Neural progenitor cell (in vitro differentiated cells): Measurements from ENCODE around the gene ZXDC. TPM values are rescaled to one million over a fixed set of nuclear protein-coding genes. Genes with fewer than 3 reads are reported as not detected.

ENCODE experiments used
- DNase-seq: peaks from one replicate; pipeline ENCODE4 v3.0.0-alpha.2; 2016; ENCODE audit warnings: low spot score
- H2AFZ ChIP-seq: fragments of 200-600 bp; sonication (generic); replicated peaks from 2 replicates; pipeline ENCODE4 v1.6.1; 2016; ENCODE audit warnings: antibody characterized with exemption
- H3F3A ChIP-seq: fragments of 200-600 bp; sonication (generic); 2 replicates; pipeline ENCODE4 v1.6.1; 2016; ENCODE audit warnings: antibody characterized with exemption, low read depth
- H3K27ac ChIP-seq: fragments of 200-600 bp; sonication (generic); 2 replicates; pipeline ENCODE4 v1.5.1; 2016; ENCODE audit warnings: mild to moderate bottlenecking
- H3K27me3 ChIP-seq: fragments of 200-600 bp; sonication (generic); 2 replicates; pipeline ENCODE4 v1.6.1; 2016; ENCODE audit warnings: mild to moderate bottlenecking, moderate library complexity
- H3K36me3 ChIP-seq: fragments of 200-600 bp; sonication (generic); 2 replicates; pipeline ENCODE4 v1.5.1; 2016
- H3K4me1 ChIP-seq: fragments of 200-600 bp; sonication (generic); 2 replicates; pipeline ENCODE4 v1.6.1; 2016; ENCODE audit warnings: mixed run types
- H3K4me2 ChIP-seq: fragments of 200-600 bp; sonication (generic); 2 replicates; pipeline ENCODE4 v1.6.1; 2016
- H3K4me3 ChIP-seq: fragments of 200-600 bp; sonication (generic); 2 replicates; pipeline ENCODE4 v1.5.1; 2016
- H3K79me2 ChIP-seq: fragments of 200-600 bp; sonication (generic); 2 replicates; pipeline ENCODE4 v1.6.1; 2016; ENCODE audit warnings: low read depth
- H3K9ac ChIP-seq: fragments of 200-600 bp; sonication (generic); 2 replicates; pipeline ENCODE4 v1.6.1; 2016
- H3K9me3 ChIP-seq: fragments of 200-600 bp; sonication (generic); 2 replicates; pipeline ENCODE4 v1.5.1; 2016; ENCODE audit warnings: low read depth
- H4K20me1 ChIP-seq: fragments of 200-600 bp; sonication (generic); 2 replicates; pipeline ENCODE4 v1.6.1; 2016; ENCODE audit warnings: low read depth
- H3K27ac Mint-ChIP-seq: 3 replicates; pipeline ENCODE4 v1.8.0; 2021; ENCODE audit warnings: mixed read lengths
- H3K27me3 Mint-ChIP-seq: 2 replicates; pipeline ENCODE4 v1.8.0; 2022; ENCODE audit warnings: low read depth, mild to moderate bottlenecking, inconsistent platforms, moderate library complexity, mixed read lengths; ENCODE audit not compliant: insufficient read depth
- H3K36me3 Mint-ChIP-seq: 3 replicates; pipeline ENCODE4 v1.8.0; 2021; ENCODE audit warnings: mixed read lengths
- H3K4me1 Mint-ChIP-seq: 3 replicates; pipeline ENCODE4 v1.8.0; 2021; ENCODE audit warnings: mixed read lengths
- H3K4me3 Mint-ChIP-seq: 3 replicates; pipeline ENCODE4 v1.8.0; 2021; ENCODE audit warnings: mild to moderate bottlenecking, moderate library complexity, mixed read lengths
- H3K9me3 Mint-ChIP-seq: 3 replicates; pipeline ENCODE4 v1.8.0; 2020; ENCODE audit warnings: mixed read lengths
- EZH2 ChIP-seq: fragments of 200-600 bp; sonication (generic); IDR thresholded peaks from 2 replicates; pipeline ENCODE4 v1.6.1; 2017; ENCODE audit warnings: antibody characterized with exemption, mild to moderate bottlenecking, moderate library complexity
- EZH2phosphoT487 ChIP-seq: fragments of 200-600 bp; sonication (generic); IDR thresholded peaks from 2 replicates; pipeline ENCODE4 v1.6.1; 2017; ENCODE audit warnings: antibody characterized with exemption
- total RNA-seq: library from RNA; depleted of rRNA; stranded (reverse); fragments of >200 nt; gene quantifications from 2 replicates; pipeline ENCODE4 v1.2.3, GENCODE V29; 2015; ENCODE audit warnings: low replicate concordance
- TF ChIP-seq, protein P1 (sequence below): fragments of 200-600 bp; sonication (generic); IDR thresholded peaks from 2 replicates; pipeline ENCODE4 v1.5.1; 2017; ENCODE audit warnings: antibody characterized with exemption, mild to moderate bottlenecking

ZXDC gene
- total RNA-seq, 1 donor from 2014 or later, result 12.4 TPM

- Histone ChIP-seq H3K9ac (no peak overlapping the region), H3K27ac (no peak overlapping the region), H3K4me3 (no peak overlapping the region), H3K4me1 (peaks cover 22% of the 10 kb centered on the region), H2AFZ (no peak overlapping the region), H3K27me3 (peaks cover 5% of the 10 kb centered on the region), H3F3A (peaks cover 10% of the 10 kb centered on the region), H3K79me2 (peaks cover 76% of the 10 kb centered on the region), H3K4me2 (peak overlapping the region; percentile 95), H4K20me1 (peaks cover 67% of the 10 kb centered on the region), H3K9me3 (no peaks in the 10 kb centered on the region), H3K36me3 (peaks cover 10% of the 10 kb centered on the region)
- DNase-seq, result no peak
- Mint-ChIP-seq H3K27ac (no peak overlapping the region), H3K4me3 (peak overlapping the region; percentile 95), H3K4me1 (peaks cover 27% of the 10 kb centered on the region), H3K27me3 (peaks cover 4% of the 10 kb centered on the region), H3K36me3 (peaks cover 30% of the 10 kb centered on the region), H3K9me3 (no peaks in the 10 kb centered on the region)
- TF ChIP-seq EZH2, result no peak
- no peak for TF ChIP-seq EZH2phosphoT487
- TF ChIP-seq, protein P1, sequence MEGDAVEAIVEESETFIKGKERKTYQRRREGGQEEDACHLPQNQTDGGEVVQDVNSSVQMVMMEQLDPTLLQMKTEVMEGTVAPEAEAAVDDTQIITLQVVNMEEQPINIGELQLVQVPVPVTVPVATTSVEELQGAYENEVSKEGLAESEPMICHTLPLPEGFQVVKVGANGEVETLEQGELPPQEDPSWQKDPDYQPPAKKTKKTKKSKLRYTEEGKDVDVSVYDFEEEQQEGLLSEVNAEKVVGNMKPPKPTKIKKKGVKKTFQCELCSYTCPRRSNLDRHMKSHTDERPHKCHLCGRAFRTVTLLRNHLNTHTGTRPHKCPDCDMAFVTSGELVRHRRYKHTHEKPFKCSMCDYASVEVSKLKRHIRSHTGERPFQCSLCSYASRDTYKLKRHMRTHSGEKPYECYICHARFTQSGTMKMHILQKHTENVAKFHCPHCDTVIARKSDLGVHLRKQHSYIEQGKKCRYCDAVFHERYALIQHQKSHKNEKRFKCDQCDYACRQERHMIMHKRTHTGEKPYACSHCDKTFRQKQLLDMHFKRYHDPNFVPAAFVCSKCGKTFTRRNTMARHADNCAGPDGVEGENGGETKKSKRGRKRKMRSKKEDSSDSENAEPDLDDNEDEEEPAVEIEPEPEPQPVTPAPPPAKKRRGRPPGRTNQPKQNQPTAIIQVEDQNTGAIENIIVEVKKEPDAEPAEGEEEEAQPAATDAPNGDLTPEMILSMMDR, result no peak
Observed at GRCh38 chr3:126472277-126473006, 3.2 kb downstream of the ZXDC start.

DNA sequence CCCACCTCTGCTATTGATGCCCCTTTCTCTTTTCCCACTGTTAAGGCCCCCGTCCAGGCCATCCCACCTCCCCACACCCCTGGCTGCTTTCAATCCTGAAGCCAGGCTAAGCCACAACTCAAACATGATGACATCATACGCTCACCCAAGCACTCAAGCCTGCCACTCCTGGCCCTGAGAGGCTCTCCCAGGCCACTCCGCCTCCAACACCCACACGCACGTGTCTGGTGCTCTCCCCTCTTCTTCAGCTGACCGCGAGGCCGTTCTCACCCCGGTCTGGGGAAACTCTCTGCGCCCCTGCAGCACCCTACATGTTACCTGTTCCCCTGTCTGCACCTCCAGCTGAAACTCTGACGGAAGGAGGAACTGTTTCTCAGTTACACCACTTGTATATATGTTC, 6.2 kb downstream of the ZXDC start:
- H3K4me3 ChIP-seq, result no peak overlapping the region
- no peaks in the 10 kb centered on the region for H3K27me3 ChIP-seq
- H3K4me3 Mint-ChIP-seq, result no peak overlapping the region
- peaks cover 26% of the 10 kb centered on the region for H3K4me1 Mint-ChIP-seq
- TF ChIP-seq EZH2, result no peak
- TF ChIP-seq EZH2phosphoT487, result no peak
- TF ChIP-seq, protein P1, result no peak
- H3K9me3 Mint-ChIP-seq, result no peaks in the 10 kb centered on the region
- H3K79me2 ChIP-seq, result peaks cover 75% of the 10 kb centered on the region
- no peak overlapping the region for H3K4me2 ChIP-seq
- peaks cover 48% of the 10 kb centered on the region for H3K36me3 Mint-ChIP-seq
- peaks cover 69% of the 10 kb centered on the region for H4K20me1 ChIP-seq
- peaks cover 22% of the 10 kb centered on the region for H3K4me1 ChIP-seq
- H3K27me3 Mint-ChIP-seq, result peaks cover under 1% of the 10 kb centered on the region
- DNase-seq, result no peak
- no peak overlapping the region for H3K27ac ChIP-seq
- no peaks in the 10 kb centered on the region for H3K9me3 ChIP-seq
- H2AFZ ChIP-seq, result no peak overlapping the region
- peaks cover 10% of the 10 kb centered on the region for H3K36me3 ChIP-seq
- no peak overlapping the region for H3K9ac ChIP-seq
- no peak overlapping the region for H3K27ac Mint-ChIP-seq
- H3F3A ChIP-seq, result no peaks in the 10 kb centered on the region

DNA sequence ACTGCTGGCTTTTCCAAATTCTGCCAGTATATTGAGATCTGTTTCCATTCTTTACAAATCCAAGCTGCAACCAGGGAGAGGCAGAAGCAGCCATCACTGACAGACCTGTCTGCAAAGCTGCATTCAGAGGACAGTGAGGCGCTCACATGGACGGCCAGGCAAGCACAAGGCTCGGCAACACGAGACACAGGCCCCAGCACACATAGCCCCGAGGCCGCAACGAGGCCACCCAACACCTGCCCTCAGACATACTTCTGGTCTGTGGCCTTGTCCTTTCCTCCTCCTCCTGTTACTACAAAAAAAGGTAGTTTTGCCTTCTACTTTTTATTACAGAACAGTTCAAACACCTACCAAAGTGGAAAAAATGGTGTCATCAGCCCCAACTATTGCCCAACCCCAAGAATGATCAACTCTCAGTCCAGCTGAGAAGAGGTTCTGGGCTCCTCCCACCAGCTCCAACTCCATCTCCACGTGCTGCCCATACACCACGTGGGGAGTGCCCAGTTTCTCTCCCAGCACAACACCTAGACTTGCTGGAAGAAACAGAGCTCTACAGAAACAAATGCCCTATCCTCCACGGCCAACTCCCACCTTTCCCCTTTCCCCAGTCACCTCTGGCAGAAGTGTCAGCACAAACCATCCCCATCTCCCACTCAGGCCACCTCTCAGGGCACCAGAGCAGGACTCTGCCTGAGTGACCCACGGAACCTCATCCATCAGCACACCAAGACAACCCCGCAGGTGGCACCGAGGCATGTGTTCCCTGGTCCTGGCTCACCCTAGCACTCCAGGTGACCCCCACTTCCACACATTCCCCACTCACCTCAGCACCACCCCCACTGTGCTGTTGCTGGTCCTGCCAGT, 7.4 kb downstream of the ZXDC start:
- Histone ChIP-seq H3K9me3 (no peaks in the 10 kb centered on the region), H3K79me2 (peaks cover 62% of the 10 kb centered on the region), H3K27ac (no peak overlapping the region), H2AFZ (no peak overlapping the region), H3K36me3 (peaks cover 15% of the 10 kb centered on the region), H3K9ac (peak overlapping the region; percentile 8), H3K4me3 (no peak overlapping the region), H3K27me3 (no peaks in the 10 kb centered on the region), H3K4me2 (no peak overlapping the region), H3K4me1 (peaks cover 12% of the 10 kb centered on the region), H4K20me1 (peaks cover 57% of the 10 kb centered on the region), H3F3A (no peaks in the 10 kb centered on the region)
- no peak overlapping the region for H3K4me3 Mint-ChIP-seq
- no peaks in the 10 kb centered on the region for H3K9me3 Mint-ChIP-seq
- H3K27me3 Mint-ChIP-seq, result no peaks in the 10 kb centered on the region
- no peak for DNase-seq
- peaks cover 15% of the 10 kb centered on the region for H3K4me1 Mint-ChIP-seq
- H3K36me3 Mint-ChIP-seq, result peaks cover 52% of the 10 kb centered on the region
- peak overlapping the region; percentile 40 for H3K27ac Mint-ChIP-seq
- TF ChIP-seq EZH2phosphoT487, result no peak
- TF ChIP-seq, protein P1, result no peak
